ENCODE data around the gene DNASE1L1. TPM values are rescaled to one million over a fixed set of nuclear protein-coding genes. Genes with fewer than 3 reads are reported as not detected.

Gene DNASE1L1
- total and polyA plus RNA-seq, 2 of the 13 experiments (the other 11 are each of a cell fraction or from before 2014, with no cell fraction given), result 4.7 to 12.3 TPM

DNA sequence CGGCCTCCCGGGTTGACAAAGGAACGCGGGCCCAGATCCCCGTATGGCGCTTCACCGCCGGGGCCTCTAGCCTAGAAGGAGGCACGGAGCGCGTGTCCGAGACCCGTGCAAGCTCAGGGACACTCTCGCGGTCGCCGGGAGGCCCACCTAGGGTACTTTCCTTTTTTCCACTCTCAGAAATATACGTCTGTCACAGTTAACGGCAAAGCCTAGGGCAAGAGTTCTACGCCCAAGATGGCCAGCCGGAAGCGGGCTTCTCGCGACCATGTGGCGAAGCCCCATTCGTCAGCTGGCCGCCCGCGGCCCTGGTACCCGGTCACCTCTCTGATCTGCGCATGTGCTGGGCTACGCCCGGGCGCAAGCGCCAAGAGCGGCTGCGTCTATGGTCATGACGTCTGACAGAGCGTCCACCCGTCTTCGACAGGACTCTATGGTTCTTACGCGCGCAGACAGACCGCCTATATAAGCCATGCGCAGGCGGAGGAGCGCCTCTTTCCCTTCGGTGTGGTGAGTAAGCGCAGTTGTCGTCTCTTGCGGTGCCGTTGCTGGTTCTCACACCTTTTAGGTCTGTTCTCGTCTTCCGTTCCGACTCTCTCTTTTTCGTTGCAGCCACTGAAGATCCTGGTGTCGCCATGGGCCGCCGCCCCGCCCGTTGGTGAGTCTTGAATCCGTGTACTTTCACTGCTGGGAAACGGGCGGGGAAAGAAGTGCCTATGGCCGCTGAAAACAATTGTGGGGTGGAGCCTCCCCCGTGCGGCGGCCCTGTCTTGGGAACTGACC, 11.0 kb downstream of the DNASE1L1 start, which contains the start of gene RPL10 (continued):
- TF ChIP-seq, protein P1, sequence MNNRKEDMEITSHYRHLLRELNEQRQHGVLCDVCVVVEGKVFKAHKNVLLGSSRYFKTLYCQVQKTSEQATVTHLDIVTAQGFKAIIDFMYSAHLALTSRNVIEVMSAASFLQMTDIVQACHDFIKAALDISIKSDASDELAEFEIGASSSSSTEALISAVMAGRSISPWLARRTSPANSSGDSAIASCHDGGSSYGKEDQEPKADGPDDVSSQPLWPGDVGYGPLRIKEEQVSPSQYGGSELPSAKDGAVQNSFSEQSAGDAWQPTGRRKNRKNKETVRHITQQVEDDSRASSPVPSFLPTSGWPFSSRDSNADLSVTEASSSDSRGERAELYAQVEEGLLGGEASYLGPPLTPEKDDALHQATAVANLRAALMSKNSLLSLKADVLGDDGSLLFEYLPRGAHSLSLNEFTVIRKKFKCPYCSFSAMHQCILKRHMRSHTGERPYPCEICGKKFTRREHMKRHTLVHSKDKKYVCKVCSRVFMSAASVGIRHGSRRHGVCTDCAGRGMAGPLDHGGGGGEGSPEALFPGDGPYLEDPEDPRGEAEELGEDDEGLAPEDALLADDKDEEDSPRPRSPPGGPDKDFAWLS (CRISPR knock-in tag; IDR thresholded peaks at IDR 0.05; ENCODE audit: borderline replicate concordance), result no peak
- TF ChIP-seq, protein P2, sequence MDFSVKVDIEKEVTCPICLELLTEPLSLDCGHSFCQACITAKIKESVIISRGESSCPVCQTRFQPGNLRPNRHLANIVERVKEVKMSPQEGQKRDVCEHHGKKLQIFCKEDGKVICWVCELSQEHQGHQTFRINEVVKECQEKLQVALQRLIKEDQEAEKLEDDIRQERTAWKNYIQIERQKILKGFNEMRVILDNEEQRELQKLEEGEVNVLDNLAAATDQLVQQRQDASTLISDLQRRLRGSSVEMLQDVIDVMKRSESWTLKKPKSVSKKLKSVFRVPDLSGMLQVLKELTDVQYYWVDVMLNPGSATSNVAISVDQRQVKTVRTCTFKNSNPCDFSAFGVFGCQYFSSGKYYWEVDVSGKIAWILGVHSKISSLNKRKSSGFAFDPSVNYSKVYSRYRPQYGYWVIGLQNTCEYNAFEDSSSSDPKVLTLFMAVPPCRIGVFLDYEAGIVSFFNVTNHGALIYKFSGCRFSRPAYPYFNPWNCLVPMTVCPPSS (IDR thresholded peaks at IDR 0.05), result no peak
- TF ChIP-seq ZNF878 (CRISPR knock-in tag; IDR thresholded peaks at IDR 0.05) (no peak), MED1 (CRISPR knock-in tag; IDR thresholded peaks at IDR 0.05) (0 out of 2 replicates have a peak, but pooled peaks have one; percentile 5), SIN3B (IDR thresholded peaks at IDR 0.05; ENCODE audit: low read length) (no peak), ZNF788 (CRISPR knock-in tag; IDR thresholded peaks at IDR 0.05; ENCODE audit: borderline replicate concordance) (no peak; the same call in 1 of the 2 replicates), MXI1 (IDR thresholded peaks at IDR 0.05; ENCODE audit: borderline replicate concordance, low read depth, low read length) (peak; percentile 63; the same call in 1 of the 3 replicates), POLR2AphosphoS2 (IDR thresholded peaks at IDR 0.05; ENCODE audit: low read depth, low read length) (peak; percentile 89; the same call in 1 of the 2 replicates), ZNF180 (CRISPR knock-in tag; IDR thresholded peaks at IDR 0.05; ENCODE audit: borderline replicate concordance, low read depth) (no peak; the same call in 1 of the 2 replicates), ZFP37 (CRISPR knock-in tag; IDR thresholded peaks at IDR 0.05; ENCODE audit: borderline replicate concordance) (peak; percentile 69; the same call in 1 of the 2 replicates), KAT2B (IDR thresholded peaks at IDR 0.05; ENCODE audit: borderline replicate concordance, low read depth, low read length) (no peak), ZNF724P (CRISPR knock-in tag; IDR thresholded peaks at IDR 0.05; ENCODE audit: borderline replicate concordance) (no peak), ZNF670 (CRISPR knock-in tag; IDR thresholded peaks at IDR 0.05; ENCODE audit: borderline replicate concordance) (no peak; the same call in 1 of the 2 replicates), ZNF883 (CRISPR knock-in tag; IDR thresholded peaks at IDR 0.05; ENCODE audit: not compliant biosample characterization) (no peak), RAD21 (CRISPR knock-in tag; IDR thresholded peaks at IDR 0.05) (no peak), NFE2L1 (CRISPR knock-in tag; IDR thresholded peaks at IDR 0.05; ENCODE audit: borderline replicate concordance) (no peak)
- TF ChIP-seq, protein P3, sequence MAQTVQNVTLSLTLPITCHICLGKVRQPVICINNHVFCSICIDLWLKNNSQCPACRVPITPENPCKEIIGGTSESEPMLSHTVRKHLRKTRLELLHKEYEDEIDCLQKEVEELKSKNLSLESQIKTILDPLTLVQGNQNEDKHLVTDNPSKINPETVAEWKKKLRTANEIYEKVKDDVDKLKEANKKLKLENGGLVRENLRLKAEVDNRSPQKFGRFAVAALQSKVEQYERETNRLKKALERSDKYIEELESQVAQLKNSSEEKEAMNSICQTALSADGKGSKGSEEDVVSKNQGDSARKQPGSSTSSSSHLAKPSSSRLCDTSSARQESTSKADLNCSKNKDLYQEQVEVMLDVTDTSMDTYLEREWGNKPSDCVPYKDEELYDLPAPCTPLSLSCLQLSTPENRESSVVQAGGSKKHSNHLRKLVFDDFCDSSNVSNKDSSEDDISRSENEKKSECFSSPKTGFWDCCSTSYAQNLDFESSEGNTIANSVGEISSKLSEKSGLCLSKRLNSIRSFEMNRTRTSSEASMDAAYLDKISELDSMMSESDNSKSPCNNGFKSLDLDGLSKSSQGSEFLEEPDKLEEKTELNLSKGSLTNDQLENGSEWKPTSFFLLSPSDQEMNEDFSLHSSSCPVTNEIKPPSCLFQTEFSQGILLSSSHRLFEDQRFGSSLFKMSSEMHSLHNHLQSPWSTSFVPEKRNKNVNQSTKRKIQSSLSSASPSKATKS (CRISPR knock-in tag; IDR thresholded peaks at IDR 0.05), result no peak
- TF ChIP-seq, protein P4, sequence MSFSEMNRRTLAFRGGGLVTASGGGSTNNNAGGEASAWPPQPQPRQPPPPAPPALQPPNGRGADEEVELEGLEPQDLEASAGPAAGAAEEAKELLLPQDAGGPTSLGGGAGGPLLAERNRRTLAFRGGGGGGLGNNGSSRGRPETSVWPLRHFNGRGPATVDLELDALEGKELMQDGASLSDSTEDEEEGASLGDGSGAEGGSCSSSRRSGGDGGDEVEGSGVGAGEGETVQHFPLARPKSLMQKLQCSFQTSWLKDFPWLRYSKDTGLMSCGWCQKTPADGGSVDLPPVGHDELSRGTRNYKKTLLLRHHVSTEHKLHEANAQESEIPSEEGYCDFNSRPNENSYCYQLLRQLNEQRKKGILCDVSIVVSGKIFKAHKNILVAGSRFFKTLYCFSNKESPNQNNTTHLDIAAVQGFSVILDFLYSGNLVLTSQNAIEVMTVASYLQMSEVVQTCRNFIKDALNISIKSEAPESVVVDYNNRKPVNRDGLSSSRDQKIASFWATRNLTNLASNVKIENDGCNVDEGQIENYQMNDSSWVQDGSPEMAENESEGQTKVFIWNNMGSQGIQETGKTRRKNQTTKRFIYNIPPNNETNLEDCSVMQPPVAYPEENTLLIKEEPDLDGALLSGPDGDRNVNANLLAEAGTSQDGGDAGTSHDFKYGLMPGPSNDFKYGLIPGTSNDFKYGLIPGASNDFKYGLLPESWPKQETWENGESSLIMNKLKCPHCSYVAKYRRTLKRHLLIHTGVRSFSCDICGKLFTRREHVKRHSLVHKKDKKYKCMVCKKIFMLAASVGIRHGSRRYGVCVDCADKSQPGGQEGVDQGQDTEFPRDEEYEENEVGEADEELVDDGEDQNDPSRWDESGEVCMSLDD (CRISPR knock-in tag; IDR thresholded peaks at IDR 0.05; ENCODE audit: borderline replicate concordance), result no peak
- TF ChIP-seq, protein P5, sequence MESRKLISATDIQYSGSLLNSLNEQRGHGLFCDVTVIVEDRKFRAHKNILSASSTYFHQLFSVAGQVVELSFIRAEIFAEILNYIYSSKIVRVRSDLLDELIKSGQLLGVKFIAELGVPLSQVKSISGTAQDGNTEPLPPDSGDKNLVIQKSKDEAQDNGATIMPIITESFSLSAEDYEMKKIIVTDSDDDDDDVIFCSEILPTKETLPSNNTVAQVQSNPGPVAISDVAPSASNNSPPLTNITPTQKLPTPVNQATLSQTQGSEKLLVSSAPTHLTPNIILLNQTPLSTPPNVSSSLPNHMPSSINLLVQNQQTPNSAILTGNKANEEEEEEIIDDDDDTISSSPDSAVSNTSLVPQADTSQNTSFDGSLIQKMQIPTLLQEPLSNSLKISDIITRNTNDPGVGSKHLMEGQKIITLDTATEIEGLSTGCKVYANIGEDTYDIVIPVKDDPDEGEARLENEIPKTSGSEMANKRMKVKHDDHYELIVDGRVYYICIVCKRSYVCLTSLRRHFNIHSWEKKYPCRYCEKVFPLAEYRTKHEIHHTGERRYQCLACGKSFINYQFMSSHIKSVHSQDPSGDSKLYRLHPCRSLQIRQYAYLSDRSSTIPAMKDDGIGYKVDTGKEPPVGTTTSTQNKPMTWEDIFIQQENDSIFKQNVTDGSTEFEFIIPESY (CRISPR knock-in tag; IDR thresholded peaks at IDR 0.05), result no peak

All from HepG2 (cell line).